ENCODE data around the gene GAS7. TPM values are rescaled to one million over a fixed set of nuclear protein-coding genes. Genes with fewer than 3 reads are reported as not detected.
A peak's percentile ranks its signal among the peaks of the same experiment; 100 is the strongest.

Gene GAS7
- total RNA-seq, 1 experiment from 2014 or later: 12.3 TPM

DNA sequence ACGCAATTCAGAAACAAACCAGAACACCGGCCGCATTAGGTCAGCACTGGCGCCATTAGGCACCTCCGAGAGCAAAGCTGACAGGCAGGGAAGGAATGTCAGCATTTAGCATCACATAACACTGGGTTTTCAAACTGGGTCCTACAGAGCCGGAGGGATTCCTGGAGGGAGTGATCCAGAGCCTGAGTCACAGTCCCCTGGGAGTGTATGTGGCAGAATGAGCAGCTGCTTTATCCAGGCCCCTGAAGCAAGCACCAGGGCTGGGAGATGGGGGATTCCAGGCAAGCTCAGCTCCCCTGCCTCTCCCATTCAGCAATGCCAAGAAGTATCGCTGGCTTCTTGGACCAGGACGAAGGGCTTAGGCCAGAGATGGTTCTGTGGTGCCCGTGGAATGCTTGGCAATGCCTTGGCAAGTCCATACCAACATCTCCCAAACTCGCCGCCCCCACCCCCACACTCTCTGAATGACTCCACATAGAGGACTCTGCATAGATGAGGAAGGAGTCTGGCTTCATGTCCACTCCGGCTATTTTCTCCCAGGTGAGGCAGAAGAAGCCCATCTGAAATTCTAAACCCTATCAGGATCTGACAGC, 20.4 kb downstream of the GAS7 start:
- Mint-ChIP-seq H3K27me3 (ENCODE audit: low read depth) (no peaks in the 10 kb centered on the region), H3K36me3 (0 out of 2 replicates have a peak, but pooled peaks cover 1% of the 10 kb centered on the region), H3K4me1 (peaks cover 47% of the 10 kb centered on the region), H3K9me3 (peaks cover 2% of the 10 kb centered on the region), H3K27ac (no peak overlapping the region), H3K4me3 (no peak overlapping the region)
- CTCF ChIA-PET: interaction anchor here (0.7 to 2.1 kb wide), 5 partner anchors 18 to 196 kb away, joined by 3 to 12 read pairs (median 4); no protein-coding TSS in a partner anchor
- DNase-seq (ENCODE audit: low spot score) (peak; percentile 52), ATAC-seq (peak; percentile 92)
- POLR2A ChIA-PET: no interaction called here
- TF ChIP-seq, protein P1, sequence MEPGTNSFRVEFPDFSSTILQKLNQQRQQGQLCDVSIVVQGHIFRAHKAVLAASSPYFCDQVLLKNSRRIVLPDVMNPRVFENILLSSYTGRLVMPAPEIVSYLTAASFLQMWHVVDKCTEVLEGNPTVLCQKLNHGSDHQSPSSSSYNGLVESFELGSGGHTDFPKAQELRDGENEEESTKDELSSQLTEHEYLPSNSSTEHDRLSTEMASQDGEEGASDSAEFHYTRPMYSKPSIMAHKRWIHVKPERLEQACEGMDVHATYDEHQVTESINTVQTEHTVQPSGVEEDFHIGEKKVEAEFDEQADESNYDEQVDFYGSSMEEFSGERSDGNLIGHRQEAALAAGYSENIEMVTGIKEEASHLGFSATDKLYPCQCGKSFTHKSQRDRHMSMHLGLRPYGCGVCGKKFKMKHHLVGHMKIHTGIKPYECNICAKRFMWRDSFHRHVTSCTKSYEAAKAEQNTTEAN (CRISPR knock-in tag; IDR thresholded peaks at IDR 0.05): no peak
- TF ChIP-seq NFE2L1 (CRISPR knock-in tag; IDR thresholded peaks at IDR 0.05): no peak

DNA sequence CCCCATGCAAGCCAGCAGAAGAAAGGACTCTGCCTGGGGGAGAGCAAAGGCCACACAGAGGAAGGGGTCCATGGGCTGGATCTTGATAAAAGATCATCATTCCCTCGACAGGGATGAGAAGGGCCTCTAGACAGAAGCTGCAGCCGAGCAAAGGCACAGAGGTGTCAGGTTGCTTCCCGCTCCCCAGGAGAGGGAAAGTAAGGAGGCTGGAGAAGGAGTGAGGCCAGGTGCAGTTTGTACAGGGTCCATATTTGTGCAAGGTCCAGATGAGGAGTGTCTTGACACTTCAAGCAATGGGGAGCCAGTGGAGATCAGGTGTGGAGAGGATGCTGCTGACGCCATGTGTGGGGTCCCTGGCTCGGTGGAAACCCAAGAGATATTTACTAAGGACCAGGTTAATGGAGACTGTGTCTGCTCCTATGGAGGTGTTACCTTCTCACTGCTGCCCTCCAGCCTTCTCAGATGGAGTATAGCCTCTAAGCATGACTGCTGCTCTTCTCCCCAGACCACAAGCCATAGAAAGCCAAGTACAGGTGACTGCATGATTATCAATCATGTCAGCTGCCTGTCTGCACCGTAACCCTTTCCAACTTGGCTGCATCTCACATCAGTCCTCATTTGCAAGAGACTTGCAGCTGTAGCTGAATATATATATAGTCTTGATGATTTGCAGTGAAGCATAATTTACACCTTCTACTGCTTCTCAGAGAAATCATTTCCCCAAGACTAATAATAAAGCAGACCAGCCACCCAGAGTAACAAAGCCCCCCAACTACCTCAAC, 21.1 kb downstream of the GAS7 start:
- CTCF ChIA-PET: interaction anchor here (1.0 to 2.1 kb wide), 5 partner anchors 17 to 195 kb away, joined by 3 to 12 read pairs (median 4); no protein-coding TSS in a partner anchor
- no peak for ATAC-seq
- Mint-ChIP-seq H3K4me1 (peaks cover 42% of the 10 kb centered on the region), H3K27me3 (ENCODE audit: low read depth) (no peaks in the 10 kb centered on the region), H3K9me3 (peaks cover 8% of the 10 kb centered on the region), H3K27ac (0 out of 2 replicates have a peak overlapping the region, but pooled peaks have one; percentile 35), H3K36me3 (peaks cover 4% of the 10 kb centered on the region; the same call in 1 of the 2 replicates), H3K4me3 (no peak overlapping the region)
- POLR2A ChIA-PET: interaction anchor here (0.6 kb wide), 1 partner anchor 816 kb away, joined by 6 read pairs; no protein-coding TSS in a partner anchor
- no peak for DNase-seq (ENCODE audit: low spot score)
- no peak for TF ChIP-seq FOXP1 (CRISPR knock-in tag; IDR thresholded peaks at IDR 0.05; ENCODE audit: borderline replicate concordance)
- TF ChIP-seq, protein P2, sequence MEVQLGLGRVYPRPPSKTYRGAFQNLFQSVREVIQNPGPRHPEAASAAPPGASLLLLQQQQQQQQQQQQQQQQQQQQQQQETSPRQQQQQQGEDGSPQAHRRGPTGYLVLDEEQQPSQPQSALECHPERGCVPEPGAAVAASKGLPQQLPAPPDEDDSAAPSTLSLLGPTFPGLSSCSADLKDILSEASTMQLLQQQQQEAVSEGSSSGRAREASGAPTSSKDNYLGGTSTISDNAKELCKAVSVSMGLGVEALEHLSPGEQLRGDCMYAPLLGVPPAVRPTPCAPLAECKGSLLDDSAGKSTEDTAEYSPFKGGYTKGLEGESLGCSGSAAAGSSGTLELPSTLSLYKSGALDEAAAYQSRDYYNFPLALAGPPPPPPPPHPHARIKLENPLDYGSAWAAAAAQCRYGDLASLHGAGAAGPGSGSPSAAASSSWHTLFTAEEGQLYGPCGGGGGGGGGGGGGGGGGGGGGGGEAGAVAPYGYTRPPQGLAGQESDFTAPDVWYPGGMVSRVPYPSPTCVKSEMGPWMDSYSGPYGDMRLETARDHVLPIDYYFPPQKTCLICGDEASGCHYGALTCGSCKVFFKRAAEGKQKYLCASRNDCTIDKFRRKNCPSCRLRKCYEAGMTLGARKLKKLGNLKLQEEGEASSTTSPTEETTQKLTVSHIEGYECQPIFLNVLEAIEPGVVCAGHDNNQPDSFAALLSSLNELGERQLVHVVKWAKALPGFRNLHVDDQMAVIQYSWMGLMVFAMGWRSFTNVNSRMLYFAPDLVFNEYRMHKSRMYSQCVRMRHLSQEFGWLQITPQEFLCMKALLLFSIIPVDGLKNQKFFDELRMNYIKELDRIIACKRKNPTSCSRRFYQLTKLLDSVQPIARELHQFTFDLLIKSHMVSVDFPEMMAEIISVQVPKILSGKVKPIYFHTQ (CRISPR knock-in tag; IDR thresholded peaks at IDR 0.05): no peak
- TF ChIP-seq SP1 (CRISPR knock-in tag; conservative IDR thresholded peaks at IDR 0.05): no peak
- no peak for TF ChIP-seq ESRRA (CRISPR knock-in tag; IDR thresholded peaks at IDR 0.05; ENCODE audit: borderline replicate concordance)
- TF ChIP-seq, protein P3, sequence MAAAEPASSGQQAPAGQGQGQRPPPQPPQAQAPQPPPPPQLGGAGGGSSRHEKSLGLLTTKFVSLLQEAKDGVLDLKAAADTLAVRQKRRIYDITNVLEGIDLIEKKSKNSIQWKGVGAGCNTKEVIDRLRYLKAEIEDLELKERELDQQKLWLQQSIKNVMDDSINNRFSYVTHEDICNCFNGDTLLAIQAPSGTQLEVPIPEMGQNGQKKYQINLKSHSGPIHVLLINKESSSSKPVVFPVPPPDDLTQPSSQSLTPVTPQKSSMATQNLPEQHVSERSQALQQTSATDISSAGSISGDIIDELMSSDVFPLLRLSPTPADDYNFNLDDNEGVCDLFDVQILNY (CRISPR knock-in tag; IDR thresholded peaks at IDR 0.05): no peak
- TF ChIP-seq HMGA2 (CRISPR knock-in tag; IDR thresholded peaks at IDR 0.05): no peak
- no peak for TF ChIP-seq EMX1 (CRISPR knock-in tag; IDR thresholded peaks at IDR 0.05)
- TF ChIP-seq, protein P4, sequence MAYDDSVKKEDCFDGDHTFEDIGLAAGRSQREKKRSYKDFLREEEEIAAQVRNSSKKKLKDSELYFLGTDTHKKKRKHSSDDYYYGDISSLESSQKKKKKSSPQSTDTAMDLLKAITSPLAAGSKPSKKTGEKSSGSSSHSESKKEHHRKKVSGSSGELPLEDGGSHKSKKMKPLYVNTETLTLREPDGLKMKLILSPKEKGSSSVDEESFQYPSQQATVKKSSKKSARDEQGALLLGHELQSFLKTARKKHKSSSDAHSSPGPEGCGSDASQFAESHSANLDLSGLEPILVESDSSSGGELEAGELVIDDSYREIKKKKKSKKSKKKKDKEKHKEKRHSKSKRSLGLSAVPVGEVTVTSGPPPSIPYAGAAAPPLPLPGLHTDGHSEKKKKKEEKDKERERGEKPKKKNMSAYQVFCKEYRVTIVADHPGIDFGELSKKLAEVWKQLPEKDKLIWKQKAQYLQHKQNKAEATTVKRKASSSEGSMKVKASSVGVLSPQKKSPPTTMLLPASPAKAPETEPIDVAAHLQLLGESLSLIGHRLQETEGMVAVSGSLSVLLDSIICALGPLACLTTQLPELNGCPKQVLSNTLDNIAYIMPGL (CRISPR knock-in tag; IDR thresholded peaks at IDR 0.05): no peak
- TF ChIP-seq, protein P5, sequence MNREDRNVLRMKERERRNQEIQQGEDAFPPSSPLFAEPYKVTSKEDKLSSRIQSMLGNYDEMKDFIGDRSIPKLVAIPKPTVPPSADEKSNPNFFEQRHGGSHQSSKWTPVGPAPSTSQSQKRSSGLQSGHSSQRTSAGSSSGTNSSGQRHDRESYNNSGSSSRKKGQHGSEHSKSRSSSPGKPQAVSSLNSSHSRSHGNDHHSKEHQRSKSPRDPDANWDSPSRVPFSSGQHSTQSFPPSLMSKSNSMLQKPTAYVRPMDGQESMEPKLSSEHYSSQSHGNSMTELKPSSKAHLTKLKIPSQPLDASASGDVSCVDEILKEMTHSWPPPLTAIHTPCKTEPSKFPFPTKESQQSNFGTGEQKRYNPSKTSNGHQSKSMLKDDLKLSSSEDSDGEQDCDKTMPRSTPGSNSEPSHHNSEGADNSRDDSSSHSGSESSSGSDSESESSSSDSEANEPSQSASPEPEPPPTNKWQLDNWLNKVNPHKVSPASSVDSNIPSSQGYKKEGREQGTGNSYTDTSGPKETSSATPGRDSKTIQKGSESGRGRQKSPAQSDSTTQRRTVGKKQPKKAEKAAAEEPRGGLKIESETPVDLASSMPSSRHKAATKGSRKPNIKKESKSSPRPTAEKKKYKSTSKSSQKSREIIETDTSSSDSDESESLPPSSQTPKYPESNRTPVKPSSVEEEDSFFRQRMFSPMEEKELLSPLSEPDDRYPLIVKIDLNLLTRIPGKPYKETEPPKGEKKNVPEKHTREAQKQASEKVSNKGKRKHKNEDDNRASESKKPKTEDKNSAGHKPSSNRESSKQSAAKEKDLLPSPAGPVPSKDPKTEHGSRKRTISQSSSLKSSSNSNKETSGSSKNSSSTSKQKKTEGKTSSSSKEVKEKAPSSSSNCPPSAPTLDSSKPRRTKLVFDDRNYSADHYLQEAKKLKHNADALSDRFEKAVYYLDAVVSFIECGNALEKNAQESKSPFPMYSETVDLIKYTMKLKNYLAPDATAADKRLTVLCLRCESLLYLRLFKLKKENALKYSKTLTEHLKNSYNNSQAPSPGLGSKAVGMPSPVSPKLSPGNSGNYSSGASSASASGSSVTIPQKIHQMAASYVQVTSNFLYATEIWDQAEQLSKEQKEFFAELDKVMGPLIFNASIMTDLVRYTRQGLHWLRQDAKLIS (CRISPR knock-in tag; IDR thresholded peaks at IDR 0.05; ENCODE audit: borderline replicate concordance): no peak
- no peak for TF ChIP-seq ATF1 (CRISPR knock-in tag; IDR thresholded peaks at IDR 0.05)
- TF ChIP-seq, protein P6, sequence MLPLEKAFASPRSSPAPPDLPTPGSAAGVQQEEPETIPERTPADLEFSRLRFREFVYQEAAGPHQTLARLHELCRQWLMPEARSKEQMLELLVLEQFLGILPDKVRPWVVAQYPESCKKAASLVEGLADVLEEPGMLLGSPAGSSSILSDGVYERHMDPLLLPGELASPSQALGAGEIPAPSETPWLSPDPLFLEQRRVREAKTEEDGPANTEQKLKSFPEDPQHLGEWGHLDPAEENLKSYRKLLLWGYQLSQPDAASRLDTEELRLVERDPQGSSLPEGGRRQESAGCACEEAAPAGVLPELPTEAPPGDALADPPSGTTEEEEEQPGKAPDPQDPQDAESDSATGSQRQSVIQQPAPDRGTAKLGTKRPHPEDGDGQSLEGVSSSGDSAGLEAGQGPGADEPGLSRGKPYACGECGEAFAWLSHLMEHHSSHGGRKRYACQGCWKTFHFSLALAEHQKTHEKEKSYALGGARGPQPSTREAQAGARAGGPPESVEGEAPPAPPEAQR (CRISPR knock-in tag; IDR thresholded peaks at IDR 0.05): no peak
- no peak for TF ChIP-seq NFYB (CRISPR knock-in tag; conservative IDR thresholded peaks at IDR 0.05; ENCODE audit: low read depth)
- TF ChIP-seq, protein P7, sequence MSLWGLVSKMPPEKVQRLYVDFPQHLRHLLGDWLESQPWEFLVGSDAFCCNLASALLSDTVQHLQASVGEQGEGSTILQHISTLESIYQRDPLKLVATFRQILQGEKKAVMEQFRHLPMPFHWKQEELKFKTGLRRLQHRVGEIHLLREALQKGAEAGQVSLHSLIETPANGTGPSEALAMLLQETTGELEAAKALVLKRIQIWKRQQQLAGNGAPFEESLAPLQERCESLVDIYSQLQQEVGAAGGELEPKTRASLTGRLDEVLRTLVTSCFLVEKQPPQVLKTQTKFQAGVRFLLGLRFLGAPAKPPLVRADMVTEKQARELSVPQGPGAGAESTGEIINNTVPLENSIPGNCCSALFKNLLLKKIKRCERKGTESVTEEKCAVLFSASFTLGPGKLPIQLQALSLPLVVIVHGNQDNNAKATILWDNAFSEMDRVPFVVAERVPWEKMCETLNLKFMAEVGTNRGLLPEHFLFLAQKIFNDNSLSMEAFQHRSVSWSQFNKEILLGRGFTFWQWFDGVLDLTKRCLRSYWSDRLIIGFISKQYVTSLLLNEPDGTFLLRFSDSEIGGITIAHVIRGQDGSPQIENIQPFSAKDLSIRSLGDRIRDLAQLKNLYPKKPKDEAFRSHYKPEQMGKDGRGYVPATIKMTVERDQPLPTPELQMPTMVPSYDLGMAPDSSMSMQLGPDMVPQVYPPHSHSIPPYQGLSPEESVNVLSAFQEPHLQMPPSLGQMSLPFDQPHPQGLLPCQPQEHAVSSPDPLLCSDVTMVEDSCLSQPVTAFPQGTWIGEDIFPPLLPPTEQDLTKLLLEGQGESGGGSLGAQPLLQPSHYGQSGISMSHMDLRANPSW (CRISPR knock-in tag; conservative IDR thresholded peaks at IDR 0.05; ENCODE audit: low read depth): no peak
- TF ChIP-seq KAT7 (CRISPR knock-in tag; IDR thresholded peaks at IDR 0.05; ENCODE audit: borderline replicate concordance): no peak
- no peak for TF ChIP-seq TP53 (CRISPR knock-in tag; IDR thresholded peaks at IDR 0.05)

Measured in WTC11 (cell line).